M059J (cell line): ENCODE measurements around the gene ZNF488. TPM values are rescaled to one million over a fixed set of nuclear protein-coding genes. Genes with fewer than 3 reads are reported as not detected.
"Not testable (repeated sequence)": the region's sequence is repeated elsewhere in the genome, so short reads cannot be mapped to it uniquely, and the experiment has no call there.

Experiments used
- DNase-seq: peaks from one replicate; pipeline ENCODE4 v3.0.0-alpha.2; 2012; ENCODE audit warnings: low read depth
- total RNA-seq: library from RNA; depleted of rRNA; stranded (reverse); fragments of >200 nt; shearing (Covaris generic); gene quantifications from 2 replicates; pipeline ENCODE4 v1.2.3, GENCODE V29; 2014; rRNA removed

Gene ZNF488
- total RNA-seq: 0.62 and 0.79 TPM in 2 replicates

DNA sequence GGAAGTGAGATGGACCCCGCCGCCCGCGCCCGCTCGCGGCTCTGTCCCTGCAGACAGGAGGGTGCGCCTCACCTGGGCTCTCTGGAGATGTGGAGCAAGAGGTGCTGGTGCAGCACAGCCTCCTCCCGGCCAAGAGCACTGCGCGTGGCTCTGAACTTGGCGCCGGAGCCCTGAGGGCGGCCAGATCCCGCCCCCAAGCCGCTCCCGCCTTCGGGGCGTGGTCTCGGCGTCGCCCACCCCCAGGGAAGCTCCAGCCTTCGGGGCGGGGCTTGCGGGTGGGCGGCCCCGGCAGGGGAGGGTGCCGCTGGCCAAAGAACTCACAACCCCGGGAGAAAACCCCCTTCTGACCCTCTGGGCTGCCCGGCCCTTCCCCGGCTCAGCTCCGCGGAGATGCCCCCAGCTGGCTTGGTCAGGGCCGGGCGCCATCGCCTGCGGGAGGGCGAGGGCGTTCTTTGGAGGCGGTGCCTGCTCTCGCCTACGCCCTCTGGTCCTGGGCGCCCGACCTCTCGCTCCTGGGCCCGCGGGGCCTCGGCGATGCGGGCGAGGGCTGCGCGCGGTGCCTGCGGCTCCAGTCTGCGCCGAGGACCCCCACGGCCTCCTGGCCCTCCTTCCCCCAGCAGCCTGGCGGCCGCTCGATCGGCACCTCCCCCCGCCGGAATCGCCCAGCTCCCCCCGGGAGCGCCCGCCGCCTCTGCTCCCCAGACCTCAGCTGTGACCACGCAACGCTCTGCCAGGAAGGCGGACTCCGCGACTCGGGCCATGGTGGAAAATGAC is at the start of gene ZNF488:
ZNF488 (minus strand) TSS at position 146 of the 774 bp plus-strand sequence. CDS start 15,464 bp downstream, outside the sequence.
- DNase-seq: peak; percentile 80

DNA sequence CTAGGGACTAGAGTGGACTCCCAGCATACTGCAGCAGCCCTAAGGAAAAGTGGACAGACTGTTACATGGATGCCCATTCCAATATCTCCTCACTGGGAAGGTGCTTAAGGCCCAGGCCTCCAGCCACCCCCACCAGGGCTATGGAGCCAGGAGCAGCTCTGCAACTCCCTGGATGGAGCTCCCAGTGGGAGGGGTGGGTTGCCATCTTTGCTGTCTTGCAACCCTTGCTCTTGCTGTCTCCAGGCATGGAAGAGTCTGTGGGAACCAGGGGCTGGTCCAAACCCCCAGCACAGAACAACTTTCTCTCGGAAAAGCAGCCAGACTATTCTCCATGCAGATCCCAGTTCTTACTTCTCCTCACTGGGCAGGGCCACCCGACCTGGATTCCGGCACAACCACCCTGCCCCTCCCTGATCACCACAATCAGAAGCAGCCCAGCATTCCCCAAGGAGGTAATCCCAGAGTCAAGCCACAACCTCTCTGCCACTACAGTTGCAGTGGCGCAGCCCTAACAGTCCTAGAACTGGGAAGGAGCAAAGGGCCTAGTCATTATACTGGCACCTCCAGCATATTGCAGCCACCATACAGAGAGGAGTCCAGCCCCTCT is 41.8 kb upstream of the ZNF488 start:
- DNase-seq: no peak

GRCh38 chr10:47424231-47424630 is 40.1 kb upstream of the ZNF488 start:
- DNase-seq: no peak

DNA sequence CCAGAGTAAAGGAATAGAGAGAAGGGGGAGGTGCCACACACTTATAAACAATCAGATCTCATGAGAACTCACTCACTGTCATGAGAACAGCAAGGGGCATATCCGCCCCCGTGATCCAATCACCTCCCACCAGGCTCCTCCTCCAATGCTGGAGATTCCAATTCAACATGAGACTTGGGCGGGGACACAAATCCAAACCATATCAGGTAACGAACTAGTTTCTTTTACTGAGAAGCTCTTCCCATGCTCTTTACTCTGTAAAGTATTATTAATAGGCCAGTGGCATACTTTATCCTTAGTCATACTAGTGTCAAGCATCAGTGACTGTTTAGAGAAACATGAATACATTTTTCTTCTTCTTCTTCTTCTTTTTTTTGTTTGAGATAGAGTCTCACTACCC is 39.4 kb upstream of the ZNF488 start:
- DNase-seq: peak; percentile 33

DNA sequence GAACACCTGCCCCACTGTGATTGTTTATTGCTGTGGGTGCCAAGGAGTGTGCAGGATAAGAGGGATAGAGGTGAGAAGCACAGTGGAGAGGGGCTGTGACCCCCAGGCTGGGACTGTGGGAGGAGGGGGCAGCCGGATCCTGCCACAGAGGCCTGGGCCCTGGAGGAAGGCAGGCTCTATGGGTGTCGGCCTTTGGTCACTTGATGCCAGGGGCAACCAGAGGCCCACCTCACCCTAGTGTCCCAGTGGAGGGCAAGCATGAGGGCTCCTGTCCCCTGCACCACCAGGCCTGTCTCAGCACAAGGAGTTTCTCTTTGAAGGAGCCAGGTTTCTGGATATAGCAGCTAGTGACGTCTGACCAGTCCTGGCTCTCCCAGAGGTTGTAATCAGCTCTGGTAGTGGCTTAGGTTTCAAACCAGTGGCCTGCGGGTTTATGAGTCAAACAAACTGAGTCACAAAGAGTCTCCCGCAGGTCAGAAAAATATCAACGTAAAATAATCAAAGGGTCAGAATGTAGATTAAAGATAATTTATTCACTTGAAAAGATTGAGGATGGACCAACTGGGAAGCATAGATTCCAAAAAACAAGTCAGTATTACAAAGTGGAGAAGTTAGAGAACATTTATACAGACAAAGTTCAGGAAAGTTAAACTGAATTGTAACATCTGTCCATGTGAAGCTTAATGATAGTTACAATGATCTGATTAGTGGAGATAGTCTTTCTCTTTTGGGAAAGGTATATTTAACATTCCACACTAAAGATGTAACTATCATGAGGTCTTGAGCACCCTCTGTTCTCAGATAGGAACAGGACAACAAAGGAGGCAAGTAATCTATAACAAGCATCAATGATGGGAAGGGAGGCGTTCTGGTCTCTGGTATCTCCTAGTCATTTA is 37.2 kb upstream of the ZNF488 start:
- peak; percentile 96 for DNase-seq

DNA sequence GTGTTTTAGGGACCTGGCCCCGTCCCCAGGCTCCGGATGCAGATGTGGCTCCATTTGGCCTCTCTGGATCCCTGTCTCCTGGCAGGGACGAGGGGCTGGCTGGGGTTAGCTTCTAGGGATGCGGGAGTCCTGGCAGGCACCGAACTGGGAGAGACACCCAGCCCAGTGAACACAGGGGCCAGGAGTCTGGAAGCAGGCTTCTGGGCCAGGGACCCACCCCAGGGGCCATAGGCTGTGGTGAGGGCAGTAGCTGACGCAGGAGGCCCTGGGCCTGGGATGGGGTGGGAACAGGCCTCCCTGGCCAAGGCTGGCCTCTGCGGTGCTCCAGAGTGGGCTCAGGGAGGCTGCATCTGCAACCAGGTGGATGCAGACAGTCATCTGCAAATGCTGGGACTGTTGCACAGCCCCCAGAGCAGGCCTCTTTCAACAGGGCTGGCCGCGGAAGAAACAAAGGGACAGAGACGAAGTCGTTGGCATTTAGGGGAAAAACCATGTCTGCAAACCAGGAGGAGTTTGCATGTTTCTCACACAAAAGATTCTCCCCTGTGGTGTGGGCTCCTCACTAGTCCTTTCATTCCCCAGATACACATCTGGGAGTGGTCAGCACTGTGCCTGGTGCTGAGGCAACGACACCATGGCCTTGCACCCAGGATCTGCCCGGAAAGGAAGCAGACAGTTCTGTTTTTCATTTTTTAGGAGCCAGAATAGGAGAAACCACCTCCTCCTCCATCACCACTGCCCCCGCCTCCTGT is 36.4 kb upstream of the ZNF488 start:
- DNase-seq: no peak

DNA sequence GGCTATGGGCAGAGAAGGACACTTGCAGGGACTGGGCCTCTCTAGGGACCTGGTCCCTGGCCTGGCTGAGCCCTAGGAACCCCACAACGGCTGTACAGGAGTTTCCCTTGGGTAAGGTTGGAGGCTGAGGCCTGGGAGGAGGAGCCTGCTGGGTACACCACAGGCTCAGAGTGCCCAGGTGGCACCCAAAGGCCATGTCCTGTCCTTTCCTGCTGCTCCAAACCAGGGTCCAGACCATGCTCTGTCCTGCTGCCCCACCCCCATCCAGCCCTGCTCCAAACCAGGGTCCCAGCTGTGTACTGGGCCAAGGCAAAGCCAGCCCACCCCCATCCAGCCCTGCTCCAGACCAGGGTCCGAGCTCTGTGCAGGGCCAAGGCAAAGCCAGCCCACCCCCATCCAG is 35.3 kb upstream of the ZNF488 start:
- DNase-seq: no peak

- no peak for DNase-seq
Measured at GRCh38 chr10:47418966-47419365, 34.9 kb upstream of the ZNF488 start.

- no peak for DNase-seq
Measured at GRCh38 chr10:47418321-47418720, 34.2 kb upstream of the ZNF488 start.

DNA sequence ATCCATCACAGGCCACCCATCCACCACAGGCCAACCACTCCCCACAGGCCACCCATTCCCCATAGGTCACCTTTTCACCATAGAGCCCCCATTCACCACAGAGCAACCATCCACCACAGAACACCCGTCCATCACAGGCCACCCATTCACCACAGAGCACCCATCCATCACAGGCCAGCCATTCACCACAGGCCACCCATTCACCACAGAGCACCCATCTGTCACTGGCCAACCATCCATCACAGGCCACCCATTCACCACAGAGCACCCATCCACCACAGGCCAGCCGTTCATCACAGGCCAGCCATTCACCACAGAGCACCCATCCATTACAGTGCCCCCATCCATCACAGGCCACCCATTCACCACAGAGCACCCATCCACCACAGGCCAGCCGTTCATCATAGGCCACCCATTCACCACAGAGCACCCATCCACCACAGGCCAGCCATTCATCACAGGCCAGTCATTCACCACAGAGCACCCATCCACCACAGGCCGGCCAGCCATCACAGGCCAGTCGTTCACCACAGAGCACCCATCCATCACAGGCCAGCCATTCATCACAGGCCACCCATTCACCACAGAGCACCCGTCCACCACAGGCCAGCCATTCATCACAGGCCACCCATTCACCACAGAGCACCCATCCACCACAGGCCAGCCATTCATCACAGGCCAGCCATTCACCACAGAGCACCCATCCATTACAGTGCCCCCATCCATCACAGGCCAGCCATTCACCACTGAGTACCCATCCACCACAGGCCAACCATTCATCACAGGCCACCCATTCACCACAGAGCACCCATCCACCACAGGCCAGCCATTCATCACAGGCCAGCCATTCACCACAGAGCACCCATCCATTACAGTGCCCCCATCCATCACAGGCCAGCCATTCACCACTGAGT is 32.5 kb upstream of the ZNF488 start:
- not testable (repeated sequence) for DNase-seq

GRCh38 chr10:47415520-47416304 is 31.6 kb upstream of the ZNF488 start:
- DNase-seq: no peak

GRCh38 chr10:47414752-47415519 is 30.8 kb upstream of the ZNF488 start:
- DNase-seq: no peak

DNA sequence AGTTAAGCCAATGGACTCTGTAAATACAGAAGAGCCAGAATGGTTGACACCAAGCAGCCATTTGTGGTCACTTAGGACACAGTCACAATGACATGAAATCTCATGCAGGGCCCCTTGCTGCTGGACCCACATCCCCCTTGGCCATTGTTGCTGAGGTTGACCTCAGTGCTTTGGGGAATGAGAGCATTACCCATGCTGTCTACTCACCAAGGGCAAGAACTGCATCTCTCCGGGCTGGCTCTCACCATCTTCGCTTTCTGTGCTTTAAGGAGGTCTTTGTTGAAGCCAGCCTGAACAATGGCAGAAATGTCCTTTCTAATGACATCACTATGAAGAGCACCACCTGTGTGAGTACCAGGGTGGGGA is 30.1 kb upstream of the ZNF488 start:
- no peak for DNase-seq

GRCh38 chr10:47413531-47414226 is 29.6 kb upstream of the ZNF488 start:
- no peak for DNase-seq

GRCh38 chr10:47412869-47413268 is 28.8 kb upstream of the ZNF488 start:
- DNase-seq: peak; percentile 76

- DNase-seq: no peak
Measured at GRCh38 chr10:47412177-47412730, 28.2 kb upstream of the ZNF488 start.

- DNase-seq: no peak
Measured at GRCh38 chr10:47410862-47411261, 26.8 kb upstream of the ZNF488 start.

DNA sequence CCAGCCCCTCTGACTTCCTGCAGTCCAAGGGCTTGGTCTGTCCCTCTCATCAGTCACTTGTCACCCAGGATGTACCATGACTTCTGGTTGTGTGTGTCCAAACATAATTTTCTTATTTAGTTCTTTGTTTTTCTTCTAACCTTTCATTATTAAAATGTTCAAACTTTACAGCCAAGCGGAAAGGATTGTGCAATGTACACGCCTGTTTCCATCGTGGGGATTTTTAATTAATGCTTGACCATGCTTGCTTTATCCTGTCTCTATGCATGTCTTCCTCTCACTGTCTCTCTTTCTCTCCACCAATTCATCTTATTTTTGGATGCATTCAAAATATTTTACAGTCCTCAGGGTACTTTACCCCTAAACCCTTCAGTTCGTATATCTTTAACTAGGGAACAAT is 26.2 kb upstream of the ZNF488 start:
- DNase-seq: no peak
